Frontal cortex (tissue), 4 donors: ENCODE results near the gene LMNTD1. TPM values are rescaled to one million over a fixed set of nuclear protein-coding genes. Genes with fewer than 3 reads are reported as not detected.
"Not testable (repeated sequence)": the region's sequence is repeated elsewhere in the genome, so short reads cannot be mapped to it uniquely, and the experiment has no call there.

Experiments
- DNase-seq, 2 donors: peaks; one replicate each; pipeline ENCODE4 v3.0.0; 2012; ENCODE audit warnings: low spot score in 2 of 2
- FAIRE-seq: peaks from 2 replicates; lab custom pipeline; 2012; peaks lifted over from hg19 to GRCh38; lab: Jason Lieb, UNC
- small RNA-seq: library from RNA; depleted of rRNA; stranded (forward); fragments of <200 nt; gene quantifications from one replicate; pipeline ENCODE3, GENCODE V24; 2014
- total RNA-seq: library from RNA; depleted of rRNA; stranded (reverse); fragments of >200 nt; gene quantifications from one replicate; pipeline ENCODE4 v1.2.3, GENCODE V29; 2014
- donor health status: control.
- donor health status: control.
- donor health status: control.

Gene LMNTD1
- total RNA-seq, 1 donor from 2014 or later: 1.2 TPM

- peak; percentile 94 for FAIRE-seq
- peak; percentile 17 to 48 for DNase-seq
Measured at GRCh38 chr12:25436206-25437030, 116.7 kb downstream of the LMNTD1 start.

- FAIRE-seq (no peak), DNase-seq (no peak)
Measured at GRCh38 chr12:25435431-25435830, 117.7 kb downstream of the LMNTD1 start.

GRCh38 chr12:25434515-25434914, 118.6 kb downstream of the LMNTD1 start:
- no peak for FAIRE-seq
- DNase-seq: no peak

GRCh38 chr12:25433581-25434325, 119.3 kb downstream of the LMNTD1 start:
- DNase-seq (no peak), FAIRE-seq (no peak)

- FAIRE-seq (no peak), DNase-seq (no peak)
Measured at GRCh38 chr12:25433024-25433423, 120.1 kb downstream of the LMNTD1 start.

GRCh38 chr12:25427337-25428249, 125.5 kb downstream of the LMNTD1 start:
- DNase-seq: no peak
- no peak for FAIRE-seq

GRCh38 chr12:25426821-25427220, 126.3 kb downstream of the LMNTD1 start:
- not testable (repeated sequence) for FAIRE-seq, DNase-seq

Small RNA genes within 50 kb of the gene (small RNA-seq; reads per million reads assigned to genes)
- not detected for gene TUBB4BP1
